ENCODE data around the gene RAB31.
A peak's percentile ranks its signal among the peaks of the same experiment; 100 is the strongest.

Gene RAB31

GRCh38 chr18:9820127-9820526 is 112.0 kb downstream of the RAB31 start:
- H3K4me1 ChIP-seq: peaks cover 13% of the 10 kb centered on the region
- no peak for TF ChIP-seq CTCF (IDR thresholded peaks at IDR 0.05)

GRCh38 chr18:9820719-9821118 is 112.6 kb downstream of the RAB31 start:
- Histone ChIP-seq H3K27me3 (ENCODE audit: control insufficient read depth, insufficient read depth, low read length) (no peaks in the 10 kb centered on the region), H3K9ac (no peak overlapping the region), H3K4me3 (ENCODE audit: low read depth, low read length) (no peak overlapping the region), H3K36me3 (ENCODE audit: control insufficient read depth, insufficient read depth, low read length) (no peaks in the 10 kb centered on the region), H3K4me2 (ENCODE audit: low read length) (no peak overlapping the region), H3K9me3 (ENCODE audit: control insufficient read depth, low read length) (no peaks in the 10 kb centered on the region), H3K79me2 (no peaks in the 10 kb centered on the region), H3K27ac (no peak overlapping the region), H2AFZ (no peak overlapping the region), H3K4me1 (peaks cover 16% of the 10 kb centered on the region)
- no peak for TF ChIP-seq CTCF (IDR thresholded peaks at IDR 0.05)

More at GRCh38 chr18:9820127-9820526, 112.0 kb downstream of the RAB31 start:
- no peaks in the 10 kb centered on the region for H3K9me3 ChIP-seq (ENCODE audit: control insufficient read depth, low read length)
- H3K4me2 ChIP-seq (ENCODE audit: low read length): no peak overlapping the region
- no peaks in the 10 kb centered on the region for H3K36me3 ChIP-seq (ENCODE audit: control insufficient read depth, insufficient read depth, low read length)
- no peak overlapping the region for H3K9ac ChIP-seq
- H3K27ac ChIP-seq: no peak overlapping the region
- no peaks in the 10 kb centered on the region for H3K79me2 ChIP-seq
- H3K4me3 ChIP-seq (ENCODE audit: low read depth, low read length): no peak overlapping the region
- no peaks in the 10 kb centered on the region for H3K27me3 ChIP-seq (ENCODE audit: control insufficient read depth, insufficient read depth, low read length)
- no peak overlapping the region for H2AFZ ChIP-seq

GRCh38 chr18:9822587-9823185 is 114.6 kb downstream of the RAB31 start:
- TF ChIP-seq CTCF (IDR thresholded peaks at IDR 0.05): no peak
- no peaks in the 10 kb centered on the region for H3K79me2 ChIP-seq
- no peak overlapping the region for H3K4me3 ChIP-seq (ENCODE audit: low read depth, low read length)
- no peak overlapping the region for H3K9ac ChIP-seq
- H3K4me1 ChIP-seq: peaks cover 16% of the 10 kb centered on the region
- no peaks in the 10 kb centered on the region for H3K27me3 ChIP-seq (ENCODE audit: control insufficient read depth, insufficient read depth, low read length)
- no peak overlapping the region for H3K4me2 ChIP-seq (ENCODE audit: low read length)
- H2AFZ ChIP-seq: no peak overlapping the region
- no peaks in the 10 kb centered on the region for H3K9me3 ChIP-seq (ENCODE audit: control insufficient read depth, low read length)
- no peak overlapping the region for H3K27ac ChIP-seq
- H3K36me3 ChIP-seq (ENCODE audit: control insufficient read depth, insufficient read depth, low read length): no peaks in the 10 kb centered on the region

GRCh38 chr18:9823805-9824473 is 115.8 kb downstream of the RAB31 start:
- no peak for TF ChIP-seq CTCF (IDR thresholded peaks at IDR 0.05)
- Histone ChIP-seq H3K9ac (no peak overlapping the region), H3K4me3 (ENCODE audit: low read depth, low read length) (no peak overlapping the region), H2AFZ (no peak overlapping the region), H3K4me1 (peaks cover 16% of the 10 kb centered on the region), H3K36me3 (ENCODE audit: control insufficient read depth, insufficient read depth, low read length) (no peaks in the 10 kb centered on the region), H3K27me3 (ENCODE audit: control insufficient read depth, insufficient read depth, low read length) (no peaks in the 10 kb centered on the region), H3K9me3 (ENCODE audit: control insufficient read depth, low read length) (no peaks in the 10 kb centered on the region), H3K4me2 (ENCODE audit: low read length) (peak overlapping the region; percentile 27), H3K79me2 (no peaks in the 10 kb centered on the region), H3K27ac (no peak overlapping the region)

GRCh38 chr18:9824474-9824832 is 116.4 kb downstream of the RAB31 start:
- Histone ChIP-seq H3K36me3 (ENCODE audit: control insufficient read depth, insufficient read depth, low read length) (no peaks in the 10 kb centered on the region), H3K4me1 (peaks cover 16% of the 10 kb centered on the region), H3K79me2 (no peaks in the 10 kb centered on the region), H3K4me2 (ENCODE audit: low read length) (no peak overlapping the region), H2AFZ (peak overlapping the region; percentile 14), H3K27me3 (ENCODE audit: control insufficient read depth, insufficient read depth, low read length) (no peaks in the 10 kb centered on the region), H3K27ac (no peak overlapping the region), H3K4me3 (ENCODE audit: low read depth, low read length) (no peak overlapping the region), H3K9ac (no peak overlapping the region), H3K9me3 (ENCODE audit: control insufficient read depth, low read length) (no peaks in the 10 kb centered on the region)
- TF ChIP-seq CTCF (IDR thresholded peaks at IDR 0.05): no peak
